Naive thymus-derived CD8-positive, alpha-beta T cell (primary cell): Measurements from ENCODE around the gene NUB1. TPM values are rescaled to one million over a fixed set of nuclear protein-coding genes. Genes with fewer than 3 reads are reported as not detected.

ENCODE experiments used
- ATAC-seq, 2 donors: fragments of 150-1000 bp; cut with Tn5 transposase in 1 of 2; sonication (Bioruptor Pico), chemical (Tn5 transposase) in 1 of 2; 1 replicate in 1 of 2; 2 replicates in 1 of 2; pipeline ENCODE4 v1.10.0; 2021; ENCODE audit warnings: mild to moderate bottlenecking in 2 of 2, moderate library complexity in 2 of 2
- POLR2A ChIA-PET: fragments of 350-600 bp; sonication (Branson Sonifier 250); formaldehyde crosslinking; loops from one replicate; lab custom pipeline; 2021; ENCODE audit warnings: antibody characterized with exemption; lab: Charles Lee
- DNase-seq, 10 donors: peaks; one replicate each; pipeline versions ENCODE4 v3.0.0 to v3.0.0-alpha.2; 2020 to 2022
- H3K27ac Mint-ChIP-seq, 10 donors: one replicate each; pipeline ENCODE4 v1.8.0; 2020 to 2022; ENCODE audit warnings: mild to moderate bottlenecking in 10 of 10, mixed read lengths in 10 of 10, moderate library complexity in 4 of 10, inconsistent platforms in 1 of 10
- H3K27me3 Mint-ChIP-seq, 5 donors: one replicate each; pipeline ENCODE4 v1.8.0; 2021 to 2022; ENCODE audit warnings: mixed read lengths in 5 of 5
- H3K36me3 Mint-ChIP-seq, 3 donors: one replicate each; pipeline ENCODE4 v1.8.0; 2020 to 2022; ENCODE audit warnings: mixed read lengths in 3 of 3, mild to moderate bottlenecking in 2 of 3, inconsistent platforms in 1 of 3
- H3K4me1 Mint-ChIP-seq, 4 donors: one replicate each; pipeline ENCODE4 v1.8.0; 2021 to 2022; ENCODE audit warnings: mixed read lengths in 4 of 4
- H3K4me3 Mint-ChIP-seq, 10 donors: one replicate each; pipeline ENCODE4 v1.8.0; 2020 to 2022; ENCODE audit warnings: mild to moderate bottlenecking in 10 of 10, mixed read lengths in 10 of 10, moderate library complexity in 6 of 10, inconsistent platforms in 1 of 10
- H3K9me3 Mint-ChIP-seq, 9 donors: one replicate each; pipeline ENCODE4 v1.8.0; 2020 to 2022; ENCODE audit warnings: mixed read lengths in 9 of 9, mild to moderate bottlenecking in 3 of 9, inconsistent platforms in 1 of 9, moderate library complexity in 1 of 9
- polyA plus RNA-seq, 3 donors: library from polyadenylated mRNA; unstranded; fragments of 300-500 nt; fragmentation: Illumina TruSeq; gene quantifications; one replicate each; pipeline ENCODE4 v1.2.3, GENCODE V29; 2021
- total RNA-seq, 8 experiments: library from RNA in 2 of 8; stranded (reverse) in 2 of 8; gene quantifications; one replicate each; pipeline ENCODE4 v1.2.3 and lab custom pipeline; 2021 to 2026

Gene NUB1
- total and polyA plus RNA-seq, 5 experiments from 2014 or later = 66.1 to 109 (median 70.7) TPM

GRCh38 chr7:151336027-151336708 is 5.4 kb upstream of the NUB1 start:
- peaks cover 0 to 2% (median 0%) of the 10 kb centered on the region in 5 donors for H3K27me3 Mint-ChIP-seq
- H3K9me3 Mint-ChIP-seq = peaks cover 0 to 9% (median 2%) of the 10 kb centered on the region in 9 donors
- no peak overlapping the region for H3K4me3 Mint-ChIP-seq
- DNase-seq (no peak), ATAC-seq (no peak)
- POLR2A ChIA-PET = no interaction called here
- peaks cover 9 to 16% (median 15%) of the 10 kb centered on the region in 4 donors for H3K4me1 Mint-ChIP-seq
- H3K27ac Mint-ChIP-seq = no peak overlapping the region
- H3K36me3 Mint-ChIP-seq = peaks cover 0 to 2% (median 0%) of the 10 kb centered on the region in 3 donors

DNA sequence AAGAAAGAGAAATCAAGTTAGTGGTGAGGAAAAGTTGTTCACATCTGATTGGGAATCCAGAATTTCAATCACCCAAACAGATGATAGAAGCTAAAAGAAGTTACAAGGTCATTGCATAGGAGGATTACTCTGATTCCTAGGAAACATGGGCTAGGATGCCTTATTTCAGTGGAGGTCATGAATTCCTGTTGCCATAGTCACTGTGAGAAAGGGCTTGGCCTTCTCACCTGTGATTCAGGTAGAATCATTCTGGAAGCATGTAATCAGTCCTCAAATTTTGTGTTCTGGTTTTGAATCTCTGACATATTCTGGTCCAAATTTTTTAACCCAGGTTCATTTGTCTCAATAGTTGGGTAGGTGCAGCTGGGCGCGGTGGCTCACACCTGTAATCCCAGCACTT is 4.3 kb upstream of the NUB1 start:
- H3K4me3 Mint-ChIP-seq = peak overlapping the region in 1 of 10 donors; percentile 29
- DNase-seq (no peak), ATAC-seq (no peak)
- peaks cover 9 to 19% (median 17%) of the 10 kb centered on the region in 4 donors for H3K4me1 Mint-ChIP-seq
- POLR2A ChIA-PET = no interaction called here
- H3K27me3 Mint-ChIP-seq = peaks cover 0 to 2% (median 0%) of the 10 kb centered on the region in 5 donors
- peaks cover 0 to 2% (median 0%) of the 10 kb centered on the region in 3 donors for H3K36me3 Mint-ChIP-seq
- H3K9me3 Mint-ChIP-seq = peaks cover 0 to 9% (median 2%) of the 10 kb centered on the region in 9 donors
- H3K27ac Mint-ChIP-seq = no peak overlapping the region

GRCh38 chr7:151338809-151339208 is 2.8 kb upstream of the NUB1 start:
- H3K36me3 Mint-ChIP-seq = peaks cover 0 to 3% (median 2%) of the 10 kb centered on the region in 3 donors
- no peak overlapping the region for H3K4me3 Mint-ChIP-seq
- H3K9me3 Mint-ChIP-seq = peaks cover 0 to 9% (median 2%) of the 10 kb centered on the region in 9 donors
- no peak for ATAC-seq
- no peaks in the 10 kb centered on the region for H3K27me3 Mint-ChIP-seq
- peak overlapping the region in 5 of 10 donors; percentile 0 to 96 (median 55) for H3K27ac Mint-ChIP-seq
- DNase-seq = no peak
- H3K4me1 Mint-ChIP-seq = peaks cover 11 to 32% (median 25%) of the 10 kb centered on the region in 4 donors
- POLR2A ChIA-PET = no interaction called here

GRCh38 chr7:151339651-151340382 is 1.8 kb upstream of the NUB1 start:
- Mint-ChIP-seq H3K36me3 (peaks cover 0 to 4% (median 2%) of the 10 kb centered on the region in 3 donors), H3K27ac (peak overlapping the region; percentile 67 to 96 (median 92)), H3K27me3 (no peaks in the 10 kb centered on the region), H3K9me3 (peaks cover 0 to 9% (median 2%) of the 10 kb centered on the region in 9 donors), H3K4me1 (peaks cover 11 to 32% (median 27%) of the 10 kb centered on the region in 4 donors), H3K4me3 (peak overlapping the region; percentile 45 to 93 (median 87))
- peak; percentile 14 to 22 for ATAC-seq
- DNase-seq = peak in 3 of 10 donors; percentile 25 to 32 (median 31)
- POLR2A ChIA-PET = interaction anchor here (1.1 kb wide), 1 partner anchor 14 kb away, joined by 3 read pairs; no protein-coding TSS in a partner anchor

GRCh38 chr7:151340794-151341356 is 737 bp upstream of the NUB1 start:
- Mint-ChIP-seq H3K4me1 (peaks cover 13 to 35% (median 31%) of the 10 kb centered on the region in 4 donors), H3K27ac (peak overlapping the region; percentile 67 to 96 (median 92)), H3K36me3 (peaks cover 0 to 13% (median 6%) of the 10 kb centered on the region in 3 donors), H3K4me3 (peak overlapping the region; percentile 69 to 93 (median 87)), H3K9me3 (peaks cover 0 to 9% (median 2%) of the 10 kb centered on the region in 9 donors), H3K27me3 (no peaks in the 10 kb centered on the region)
- DNase-seq = no peak
- ATAC-seq = no peak
- POLR2A ChIA-PET = interaction anchor here (0.6 to 2.9 kb wide), 14 partner anchors 8 to 1806 kb away, joined by 3 to 23 read pairs (median 3); partner anchors contain the start of genes ABCF2, PRKAG2 and RHEB

DNA sequence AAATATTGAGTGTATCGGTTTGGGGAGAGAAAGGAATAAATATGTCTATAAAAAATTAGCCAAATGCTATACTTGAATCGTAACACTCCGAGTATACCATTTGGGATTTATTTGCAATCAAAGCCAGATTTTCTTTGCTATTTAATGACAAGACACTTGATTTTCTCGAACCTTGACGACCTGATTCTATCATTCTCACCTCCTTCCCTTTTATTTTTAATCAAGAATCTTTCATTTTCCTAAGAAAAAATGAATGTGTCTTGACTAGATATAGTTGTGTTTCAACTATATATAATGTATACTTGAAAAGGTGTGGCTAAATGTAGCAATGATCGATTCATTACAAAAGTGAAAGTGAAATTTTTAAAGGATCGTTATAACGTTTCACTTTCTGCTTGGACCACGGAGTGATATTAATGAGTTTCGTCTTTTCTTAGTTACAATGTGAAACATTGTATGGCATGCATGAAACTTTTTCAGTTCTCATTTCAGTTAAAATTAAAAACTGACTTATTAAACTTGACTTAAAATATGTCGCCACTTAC is 562 bp downstream of the NUB1 start:
- H3K27me3 Mint-ChIP-seq = no peaks in the 10 kb centered on the region
- peak overlapping the region; percentile 76 to 93 (median 87) for H3K4me3 Mint-ChIP-seq
- DNase-seq (peak in 3 of 10 donors; percentile 36 to 46 (median 37)), ATAC-seq (peak; percentile 24 to 31)
- peaks cover 0 to 25% (median 9%) of the 10 kb centered on the region in 3 donors for H3K36me3 Mint-ChIP-seq
- POLR2A ChIA-PET = interaction anchor here (0.9 to 2.9 kb wide), 6 partner anchors 7 to 535 kb away, joined by 3 to 23 read pairs (median 3); partner anchors contain the start of genes PRKAG2 and RHEB
- peak overlapping the region; percentile 67 to 96 (median 90) for H3K27ac Mint-ChIP-seq
- H3K9me3 Mint-ChIP-seq = peaks cover 0 to 9% (median 2%) of the 10 kb centered on the region in 9 donors
- H3K4me1 Mint-ChIP-seq = peaks cover 13 to 39% (median 33%) of the 10 kb centered on the region in 4 donors

- DNase-seq (no peak), ATAC-seq (no peak)
- peak overlapping the region; percentile 76 to 93 (median 87) for H3K4me3 Mint-ChIP-seq
- H3K9me3 Mint-ChIP-seq = peaks cover 0 to 9% (median 2%) of the 10 kb centered on the region in 9 donors
- H3K27ac Mint-ChIP-seq = peak overlapping the region; percentile 29 to 94 (median 89)
- no peaks in the 10 kb centered on the region for H3K27me3 Mint-ChIP-seq
- H3K4me1 Mint-ChIP-seq = peaks cover 13 to 44% (median 37%) of the 10 kb centered on the region in 4 donors
- POLR2A ChIA-PET = interaction anchor here (2.9 kb wide), 1 partner anchor 9 kb away, joined by 23 read pairs; no protein-coding TSS in a partner anchor
- H3K36me3 Mint-ChIP-seq = peaks cover 0 to 30% (median 12%) of the 10 kb centered on the region in 3 donors
Measured at GRCh38 chr7:151342811-151343210, 1.2 kb downstream of the NUB1 start.

- Mint-ChIP-seq H3K9me3 (peaks cover 0 to 9% (median 2%) of the 10 kb centered on the region in 9 donors), H3K4me3 (peak overlapping the region; percentile 11 to 93 (median 70)), H3K4me1 (peaks cover 14 to 46% (median 41%) of the 10 kb centered on the region in 4 donors), H3K27ac (peak overlapping the region in 7 of 10 donors; percentile 34 to 89 (median 75)), H3K27me3 (no peaks in the 10 kb centered on the region), H3K36me3 (peaks cover 0 to 35% (median 15%) of the 10 kb centered on the region in 3 donors)
- ATAC-seq (no peak), DNase-seq (no peak)
- POLR2A ChIA-PET = interaction anchor here (2.9 kb wide), 1 partner anchor 8 kb away, joined by 23 read pairs; no protein-coding TSS in a partner anchor
Measured at GRCh38 chr7:151343516-151343915, 1.9 kb downstream of the NUB1 start.

DNA sequence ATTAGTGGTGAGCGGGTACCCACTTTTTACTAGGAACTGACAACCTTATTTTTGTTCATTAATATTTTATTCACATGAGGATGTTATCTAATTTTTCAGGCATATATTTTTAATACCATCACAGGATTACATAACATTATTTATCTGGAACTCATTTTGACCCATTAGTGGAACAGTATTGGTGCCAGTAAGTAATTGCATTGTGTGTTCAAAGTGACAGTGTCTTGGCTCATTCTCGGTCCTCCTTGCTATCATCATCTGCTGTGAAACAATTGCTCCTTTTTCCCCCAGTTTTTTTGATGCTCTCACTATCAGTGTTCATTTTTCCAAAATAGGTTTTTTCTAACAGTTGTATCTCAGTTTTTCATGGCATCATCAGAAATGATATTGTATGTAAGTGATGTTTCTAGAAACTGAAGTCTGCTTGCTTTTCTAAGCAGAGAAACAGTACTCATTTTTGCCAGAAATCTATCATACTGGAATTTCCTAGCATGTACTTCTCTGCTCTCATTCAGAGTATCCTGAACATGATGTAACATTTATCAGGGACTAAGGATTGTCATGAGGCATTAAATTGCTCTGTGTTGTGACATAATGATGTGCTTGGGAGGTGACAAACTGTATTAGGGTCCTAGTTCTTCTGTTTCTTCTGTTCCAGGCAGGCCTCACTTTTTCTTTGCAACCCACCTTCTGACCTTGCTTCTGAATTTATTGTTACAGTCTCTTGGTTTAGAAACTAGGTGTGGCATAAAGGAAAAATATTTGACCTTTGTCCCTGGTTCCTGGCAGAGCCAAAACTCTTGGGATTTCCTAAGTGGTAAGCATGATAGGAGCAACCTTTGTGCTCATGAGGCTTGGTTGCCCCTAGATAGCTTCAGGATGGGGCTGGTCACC is 4.2 kb downstream of the NUB1 start:
- H3K27me3 Mint-ChIP-seq = no peaks in the 10 kb centered on the region
- H3K4me1 Mint-ChIP-seq = peaks cover 16 to 50% (median 44%) of the 10 kb centered on the region in 4 donors
- peak overlapping the region in 1 of 10 donors; percentile 26 for H3K4me3 Mint-ChIP-seq
- no peak for DNase-seq
- H3K27ac Mint-ChIP-seq = peak overlapping the region in 6 of 10 donors; percentile 0 to 69 (median 27)
- H3K36me3 Mint-ChIP-seq = peaks cover 0 to 46% (median 16%) of the 10 kb centered on the region in 3 donors
- no peak for ATAC-seq
- POLR2A ChIA-PET = no interaction called here
- no peaks in the 10 kb centered on the region for H3K9me3 Mint-ChIP-seq

DNA sequence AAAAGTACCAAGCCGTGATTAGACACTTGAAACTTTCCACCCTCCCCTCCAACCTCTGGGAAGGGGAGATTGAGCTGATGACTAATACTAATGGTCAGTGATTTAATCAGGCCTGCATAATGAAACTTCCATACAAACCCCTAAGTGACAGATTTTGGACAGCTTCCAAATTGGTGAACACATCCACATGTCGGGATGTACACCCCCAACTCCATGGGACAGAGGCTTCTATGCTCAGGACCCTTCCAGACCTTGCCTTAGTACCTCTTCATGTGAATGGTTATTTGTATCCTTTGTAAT is 4.8 kb downstream of the NUB1 start:
- Mint-ChIP-seq H3K4me1 (peaks cover 18 to 54% (median 47%) of the 10 kb centered on the region in 4 donors), H3K4me3 (no peak overlapping the region), H3K36me3 (peaks cover 0 to 46% (median 16%) of the 10 kb centered on the region in 3 donors), H3K27ac (peak overlapping the region in 4 of 10 donors; percentile 18 to 79 (median 49)), H3K9me3 (no peaks in the 10 kb centered on the region), H3K27me3 (no peaks in the 10 kb centered on the region)
- POLR2A ChIA-PET = no interaction called here
- DNase-seq (no peak), ATAC-seq (no peak)

- Mint-ChIP-seq H3K27ac (peak overlapping the region in 5 of 10 donors; percentile 15 to 78 (median 68)), H3K27me3 (no peaks in the 10 kb centered on the region), H3K4me3 (no peak overlapping the region), H3K36me3 (peaks cover 0 to 49% (median 20%) of the 10 kb centered on the region in 3 donors), H3K4me1 (peaks cover 23 to 61% (median 54%) of the 10 kb centered on the region in 4 donors), H3K9me3 (no peaks in the 10 kb centered on the region)
- DNase-seq (no peak), ATAC-seq (no peak)
- POLR2A ChIA-PET = no interaction called here
Measured at GRCh38 chr7:151347200-151347599, 5.6 kb downstream of the NUB1 start.
